K562 (cell line): ENCODE measurements around the gene CARD9. TPM values are rescaled to one million over a fixed set of nuclear protein-coding genes. Genes with fewer than 3 reads are reported as not detected.

Experiments used
- CCNT2 ChIP-seq: IDR thresholded peaks from 2 replicates; pipeline ENCODE4 v1.6.1; 2011; ENCODE audit warnings: borderline replicate concordance, low read depth, mild to moderate bottlenecking, moderate library complexity, mixed read lengths, low read length; ENCODE audit not compliant: insufficient read length; ENCODE audit errors: extremely low read depth
- CREM ChIP-seq: IDR thresholded peaks from 2 replicates; pipeline ENCODE4 v1.6.1; 2014; ENCODE audit warnings: antibody characterized with exemption, low read depth
- DMBX1 ChIP-seq: fragments of 250-450 bp; sonication (Bioruptor Pico); IDR thresholded peaks from 2 replicates; pipeline ENCODE4 v1.8.0; 2022; ENCODE audit warnings: inconsistent platforms, mild to moderate bottlenecking, moderate library complexity, borderline replicate concordance
- KDM2B ChIP-seq: fragments of 250-450 bp; sonication (Bioruptor Pico); IDR thresholded peaks from 2 replicates; pipeline ENCODE4 v1.8.0; 2021; ENCODE audit warnings: mild to moderate bottlenecking, moderate library complexity
- KDM5B ChIP-seq: fragments of 200-600 bp; sonication (generic); IDR thresholded peaks from 2 replicates; pipeline ENCODE4 v1.6.1; 2012; ENCODE audit warnings: low read depth, mild to moderate bottlenecking, moderate library complexity, low read length, control low read depth, inconsistent platforms; ENCODE audit not compliant: insufficient replicate concordance
- POLR2G ChIP-seq: fragments of 200-400 bp; formaldehyde crosslinking; IDR thresholded peaks from 2 replicates; pipeline ENCODE4 v1.6.1; 2017; ENCODE audit warnings: low read depth, mild to moderate bottlenecking, antibody characterized with exemption, low read length, moderate library complexity
- RBBP5 ChIP-seq: fragments of 200-600 bp; sonication (generic); IDR thresholded peaks from 2 replicates; pipeline ENCODE4 v1.6.1; 2012; ENCODE audit warnings: borderline replicate concordance, mild to moderate bottlenecking, low read length, control low read depth, inconsistent platforms; ENCODE audit not compliant: insufficient read depth, poor library complexity, severe bottlenecking
- RBFOX2 ChIP-seq: fragments of 200-400 bp; formaldehyde crosslinking; IDR thresholded peaks from 2 replicates; pipeline ENCODE4 v1.6.1; 2017; ENCODE audit warnings: low read depth, mild to moderate bottlenecking, low read length, moderate library complexity
- RBM22 ChIP-seq: fragments of 200-400 bp; formaldehyde crosslinking; IDR thresholded peaks from 2 replicates; pipeline ENCODE4 v1.6.1; 2018; ENCODE audit warnings: low read length, low read depth; ENCODE audit not compliant: poor library complexity, severe bottlenecking
- SIN3B ChIP-seq: fragments of 450-650 bp; IDR thresholded peaks from 2 replicates; pipeline ENCODE4 v1.6.1; 2017; ENCODE audit warnings: low read depth, mild to moderate bottlenecking, moderate library complexity
- SLC30A9 ChIP-seq: fragments of 250-450 bp; sonication (Bioruptor Pico); IDR thresholded peaks from 2 replicates; pipeline ENCODE4 v1.8.0; 2022; ENCODE audit warnings: mild to moderate bottlenecking, moderate library complexity
- ZBED1 ChIP-seq: IDR thresholded peaks from 2 replicates; pipeline ENCODE4 v1.6.1; 2014
- ZBTB7A ChIP-seq: IDR thresholded peaks from 2 replicates; pipeline ENCODE4 v1.6.1; 2011; ENCODE audit warnings: low read depth, mild to moderate bottlenecking, low read length, moderate library complexity, borderline replicate concordance; ENCODE audit not compliant: control insufficient read depth
- ZNF445 ChIP-seq: fragments of 250-450 bp; sonication (Bioruptor Pico); IDR thresholded peaks from 2 replicates; pipeline ENCODE4 v1.4.0; 2020; ENCODE audit warnings: low read depth, mild to moderate bottlenecking, moderate library complexity
- polyA plus RNA-seq, 8 experiments: library from polyadenylated mRNA; depleted of rRNA in 4 of 8; stranded (reverse) in 5 of 8; unstranded in 3 of 8; fragments of >200 nt; fragmentation: Nextera tagmentation in 2 of 8; fragmentation: Illumina TruSeq in 1 of 8; extraction: Ambion mirVana in 2 of 8; extraction: Trizol in 1 of 8; gene quantifications; 2 replicates each; pipeline versions ENCODE4 v1.2.1 to v1.2.3, GENCODE V29; 2011 to 2014; ENCODE audit warnings: inconsistent platforms in 1 of 8, missing spikeins in 1 of 8
- total RNA-seq, 7 experiments: library from RNA; depleted of rRNA in 6 of 7; stranded (reverse); fragments of >200 nt in 6 of 7; fragmentation: Illumina TruSeq in 2 of 7; extraction: Trizol in 2 of 7; gene quantifications; 2 replicates each; pipeline versions ENCODE4 v1.2.1 to v1.2.3, GENCODE V29; 2011 to 2021; ENCODE audit warnings: low replicate concordance in 1 of 7
- TF ChIP-seq, protein P1 (sequence below): fragments of 450-650 bp; conservative IDR thresholded peaks from 2 replicates; pipeline ENCODE4 v1.6.1; 2016; ENCODE audit warnings: missing genetic modification characterization, low read depth, mild to moderate bottlenecking, control low read depth, missing compliant biosample characterization
- TF ChIP-seq, protein P2 (sequence below): fragments of 150-350 bp; IDR thresholded peaks from 2 replicates; pipeline ENCODE4 v1.6.1; 2014; ENCODE audit warnings: low read depth, mild to moderate bottlenecking, low read length, borderline replicate concordance
- TF ChIP-seq, protein P3 (sequence below): sonication (generic); formaldehyde crosslinking; IDR thresholded peaks from 2 replicates; pipeline ENCODE4 v1.8.0; 2022; ENCODE audit warnings: mild to moderate bottlenecking, missing genetic modification reagents, borderline replicate concordance
- TF ChIP-seq, protein P4 (sequence below): fragments of 250-450 bp; sonication (Bioruptor Pico); IDR thresholded peaks from 2 replicates; pipeline ENCODE4 v1.4.0; 2020

The CARD9 gene
- total and polyA plus RNA-seq, 9 of the 15 experiments (the other 6 are each of a cell fraction or from before 2014, with no cell fraction given): 1.7 to 53.0 (median 9.7) TPM

DNA sequence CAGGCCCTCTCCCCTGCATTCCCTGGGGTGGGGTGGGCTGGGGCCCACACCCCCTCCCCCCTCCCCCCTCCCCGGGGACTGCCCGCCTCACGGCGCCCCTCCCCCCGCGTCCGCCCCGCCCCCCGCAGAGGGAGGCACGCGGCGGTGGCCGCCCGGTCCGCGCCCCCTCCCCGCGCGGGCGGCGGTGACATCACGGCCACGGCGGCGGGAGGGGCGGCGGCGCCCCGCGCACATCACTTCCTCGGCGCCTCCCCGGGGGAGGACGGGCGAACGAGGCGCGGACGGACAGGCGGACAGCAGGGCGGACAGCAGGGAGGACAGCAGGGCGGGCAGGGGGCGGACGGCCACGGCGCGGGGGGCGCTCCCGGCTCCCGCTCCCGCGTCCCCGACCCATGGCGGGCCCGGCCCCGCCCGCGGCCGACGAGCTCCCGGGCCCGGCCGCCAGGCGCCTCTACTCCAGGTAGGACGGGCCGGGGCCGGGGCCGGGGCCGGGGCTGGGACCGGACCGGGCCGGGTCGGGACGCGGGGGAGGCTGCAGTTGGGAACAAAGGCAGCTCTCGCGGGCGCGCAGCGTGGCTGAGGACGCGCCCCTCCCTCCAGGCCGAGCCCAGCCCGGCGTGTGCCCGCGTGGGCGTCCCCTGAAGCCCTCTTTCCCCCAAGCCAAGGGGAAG, 46.0 kb downstream of the CARD9 start, which contains the start of gene GPSM1 (continued):
- TF ChIP-seq, protein P1, sequence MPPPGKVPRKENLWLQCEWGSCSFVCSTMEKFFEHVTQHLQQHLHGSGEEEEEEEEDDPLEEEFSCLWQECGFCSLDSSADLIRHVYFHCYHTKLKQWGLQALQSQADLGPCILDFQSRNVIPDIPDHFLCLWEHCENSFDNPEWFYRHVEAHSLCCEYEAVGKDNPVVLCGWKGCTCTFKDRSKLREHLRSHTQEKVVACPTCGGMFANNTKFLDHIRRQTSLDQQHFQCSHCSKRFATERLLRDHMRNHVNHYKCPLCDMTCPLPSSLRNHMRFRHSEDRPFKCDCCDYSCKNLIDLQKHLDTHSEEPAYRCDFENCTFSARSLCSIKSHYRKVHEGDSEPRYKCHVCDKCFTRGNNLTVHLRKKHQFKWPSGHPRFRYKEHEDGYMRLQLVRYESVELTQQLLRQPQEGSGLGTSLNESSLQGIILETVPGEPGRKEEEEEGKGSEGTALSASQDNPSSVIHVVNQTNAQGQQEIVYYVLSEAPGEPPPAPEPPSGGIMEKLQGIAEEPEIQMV (tag): no peak
- peak; percentile 5 for TF ChIP-seq KDM5B
- no peak for TF ChIP-seq KDM2B (CRISPR knock-in tag)
- TF ChIP-seq, protein P2, sequence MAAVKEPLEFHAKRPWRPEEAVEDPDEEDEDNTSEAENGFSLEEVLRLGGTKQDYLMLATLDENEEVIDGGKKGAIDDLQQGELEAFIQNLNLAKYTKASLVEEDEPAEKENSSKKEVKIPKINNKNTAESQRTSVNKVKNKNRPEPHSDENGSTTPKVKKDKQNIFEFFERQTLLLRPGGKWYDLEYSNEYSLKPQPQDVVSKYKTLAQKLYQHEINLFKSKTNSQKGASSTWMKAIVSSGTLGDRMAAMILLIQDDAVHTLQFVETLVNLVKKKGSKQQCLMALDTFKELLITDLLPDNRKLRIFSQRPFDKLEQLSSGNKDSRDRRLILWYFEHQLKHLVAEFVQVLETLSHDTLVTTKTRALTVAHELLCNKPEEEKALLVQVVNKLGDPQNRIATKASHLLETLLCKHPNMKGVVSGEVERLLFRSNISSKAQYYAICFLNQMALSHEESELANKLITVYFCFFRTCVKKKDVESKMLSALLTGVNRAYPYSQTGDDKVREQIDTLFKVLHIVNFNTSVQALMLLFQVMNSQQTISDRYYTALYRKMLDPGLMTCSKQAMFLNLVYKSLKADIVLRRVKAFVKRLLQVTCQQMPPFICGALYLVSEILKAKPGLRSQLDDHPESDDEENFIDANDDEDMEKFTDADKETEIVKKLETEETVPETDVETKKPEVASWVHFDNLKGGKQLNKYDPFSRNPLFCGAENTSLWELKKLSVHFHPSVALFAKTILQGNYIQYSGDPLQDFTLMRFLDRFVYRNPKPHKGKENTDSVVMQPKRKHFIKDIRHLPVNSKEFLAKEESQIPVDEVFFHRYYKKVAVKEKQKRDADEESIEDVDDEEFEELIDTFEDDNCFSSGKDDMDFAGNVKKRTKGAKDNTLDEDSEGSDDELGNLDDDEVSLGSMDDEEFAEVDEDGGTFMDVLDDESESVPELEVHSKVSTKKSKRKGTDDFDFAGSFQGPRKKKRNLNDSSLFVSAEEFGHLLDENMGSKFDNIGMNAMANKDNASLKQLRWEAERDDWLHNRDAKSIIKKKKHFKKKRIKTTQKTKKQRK: no peak
- TF ChIP-seq ZBTB7A: peak; percentile 56; the same call in 1 of the 2 replicates
- TF ChIP-seq, protein P3, sequence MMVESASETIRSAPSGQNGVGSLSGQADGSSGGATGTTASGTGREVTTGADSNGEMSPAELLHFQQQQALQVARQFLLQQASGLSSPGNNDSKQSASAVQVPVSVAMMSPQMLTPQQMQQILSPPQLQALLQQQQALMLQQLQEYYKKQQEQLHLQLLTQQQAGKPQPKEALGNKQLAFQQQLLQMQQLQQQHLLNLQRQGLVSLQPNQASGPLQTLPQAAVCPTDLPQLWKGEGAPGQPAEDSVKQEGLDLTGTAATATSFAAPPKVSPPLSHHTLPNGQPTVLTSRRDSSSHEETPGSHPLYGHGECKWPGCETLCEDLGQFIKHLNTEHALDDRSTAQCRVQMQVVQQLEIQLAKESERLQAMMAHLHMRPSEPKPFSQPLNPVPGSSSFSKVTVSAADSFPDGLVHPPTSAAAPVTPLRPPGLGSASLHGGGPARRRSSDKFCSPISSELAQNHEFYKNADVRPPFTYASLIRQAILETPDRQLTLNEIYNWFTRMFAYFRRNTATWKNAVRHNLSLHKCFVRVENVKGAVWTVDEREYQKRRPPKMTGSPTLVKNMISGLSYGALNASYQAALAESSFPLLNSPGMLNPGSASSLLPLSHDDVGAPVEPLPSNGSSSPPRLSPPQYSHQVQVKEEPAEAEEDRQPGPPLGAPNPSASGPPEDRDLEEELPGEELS (CRISPR knock-in tag): no peak
- no peak for TF ChIP-seq ZNF445 (CRISPR knock-in tag)
- no peak for TF ChIP-seq RBM22
- no peak for TF ChIP-seq DMBX1 (CRISPR knock-in tag)
- no peak for TF ChIP-seq SLC30A9 (CRISPR knock-in tag)
- no peak for TF ChIP-seq ZBED1
- TF ChIP-seq, protein P4, sequence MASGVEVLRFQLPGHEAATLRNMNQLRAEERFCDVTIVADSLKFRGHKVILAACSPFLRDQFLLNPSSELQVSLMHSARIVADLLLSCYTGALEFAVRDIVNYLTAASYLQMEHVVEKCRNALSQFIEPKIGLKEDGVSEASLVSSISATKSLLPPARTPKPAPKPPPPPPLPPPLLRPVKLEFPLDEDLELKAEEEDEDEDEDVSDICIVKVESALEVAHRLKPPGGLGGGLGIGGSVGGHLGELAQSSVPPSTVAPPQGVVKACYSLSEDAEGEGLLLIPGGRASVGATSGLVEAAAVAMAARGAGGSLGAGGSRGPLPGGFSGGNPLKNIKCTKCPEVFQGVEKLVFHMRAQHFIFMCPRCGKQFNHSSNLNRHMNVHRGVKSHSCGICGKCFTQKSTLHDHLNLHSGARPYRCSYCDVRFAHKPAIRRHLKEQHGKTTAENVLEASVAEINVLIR (CRISPR knock-in tag): peak; percentile 37; the same call in 1 of the 2 replicates
- TF ChIP-seq RBBP5: no peak
- peak; percentile 80 for TF ChIP-seq POLR2G
- TF ChIP-seq SIN3B: peak; percentile 49; the same call in 1 of the 2 replicates
- TF ChIP-seq CREM: peak; percentile 91
- peak; percentile 50 for TF ChIP-seq CCNT2
- peak; percentile 56 for TF ChIP-seq RBFOX2
